ENCODE measurements around the gene ZBTB39. TPM values are rescaled to one million over a fixed set of nuclear protein-coding genes. Genes with fewer than 3 reads are reported as not detected.
"Not testable (repeated sequence)": the region's sequence is repeated elsewhere in the genome, so short reads cannot be mapped to it uniquely, and the experiment has no call there.

The ZBTB39 gene
- total RNA-seq, 1 experiment from 2014 or later = 5.8 TPM

- intact Hi-C loops (cut with micrococcal nuclease; ENCODE audit: unreplicated experiment) = no loop called here
- no peaks in the 10 kb centered on the region for H3K36me3 ChIP-seq (ENCODE audit: control insufficient read depth, insufficient read depth, low read length)
- H3K4me3 ChIP-seq (ENCODE audit: low read depth in 2 of 2, low read length in 2 of 2) = no peak overlapping the region
- H3K4me1 ChIP-seq (ENCODE audit: control insufficient read depth, insufficient read depth, low read length) = no peaks in the 10 kb centered on the region
- POLR2A ChIA-PET = no interaction called here
- no peak for TF ChIP-seq SIN3A (IDR thresholded peaks at IDR 0.05; ENCODE audit: borderline replicate concordance, insufficient read depth, low read depth, low read length)
- TF ChIP-seq CTCF (IDR thresholded peaks at IDR 0.05) = no peak
- TF ChIP-seq REST (IDR thresholded peaks at IDR 0.05; ENCODE audit: insufficient read depth in 1 of 2, low read depth in 2 of 2, low read length in 1 of 2) = no peak
- TF ChIP-seq POLR2AphosphoS5 (IDR thresholded peaks at IDR 0.05; ENCODE audit: low read depth, low read length) = no peak
- no peak for TF ChIP-seq TCF7L2 (IDR thresholded peaks at IDR 0.05; ENCODE audit: low read depth, low read length)
- BruUV-seq (replicated peaks) = no TSS peak
- H3K9me3 ChIP-seq (ENCODE audit: control insufficient read depth, insufficient read depth, low read depth, low read length) = no peaks in the 10 kb centered on the region
- DNase-seq (ENCODE audit: low read depth, low spot score) = no peak
- in situ Hi-C loops (cut with HindIII; ENCODE audit: low pct_unique_long_range_greater_than_20kb, low sequenced_read_pairs) = no loop called here
- ATAC-seq = no peak
- H3K27ac ChIP-seq (ENCODE audit: low read length) = no peak overlapping the region
- no peaks in the 10 kb centered on the region for H3K27me3 ChIP-seq (ENCODE audit: control insufficient read depth, insufficient read depth, low read length)
- CTCF ChIA-PET = no interaction called here
Observed at GRCh38 chr12:56983386-56983785, 23.0 kb downstream of the ZBTB39 start.

- in situ Hi-C loops (cut with HindIII; ENCODE audit: low pct_unique_long_range_greater_than_20kb, low sequenced_read_pairs); H3K9me3 ChIP-seq (ENCODE audit: control insufficient read depth, insufficient read depth, low read depth, low read length); H3K27me3 ChIP-seq (ENCODE audit: control insufficient read depth, insufficient read depth, low read length); DNase-seq (ENCODE audit: low read depth, low spot score); ATAC-seq; H3K4me1 ChIP-seq (ENCODE audit: control insufficient read depth, insufficient read depth, low read length); H3K4me3 ChIP-seq (ENCODE audit: low read depth in 2 of 2, low read length in 2 of 2); BruUV-seq (replicated peaks); POLR2A ChIA-PET; H3K27ac ChIP-seq (ENCODE audit: low read length); H3K36me3 ChIP-seq (ENCODE audit: control insufficient read depth, insufficient read depth, low read length); intact Hi-C loops (cut with micrococcal nuclease; ENCODE audit: unreplicated experiment): not testable (repeated sequence)
- CTCF ChIA-PET = interaction anchor here (0.6 kb wide), 1 partner anchor 225 kb away, joined by 10 read pairs; no protein-coding TSS in a partner anchor
Observed at GRCh38 chr12:56982578-56983236, 23.6 kb downstream of the ZBTB39 start.

- Histone ChIP-seq H3K9me3 (ENCODE audit: control insufficient read depth, insufficient read depth, low read depth, low read length) (no peaks in the 10 kb centered on the region), H3K27ac (ENCODE audit: low read length) (no peak overlapping the region), H3K4me1 (ENCODE audit: control insufficient read depth, insufficient read depth, low read length) (no peaks in the 10 kb centered on the region), H3K27me3 (ENCODE audit: control insufficient read depth, insufficient read depth, low read length) (no peaks in the 10 kb centered on the region), H3K4me3 (ENCODE audit: low read depth in 2 of 2, low read length in 2 of 2) (no peak overlapping the region), H3K36me3 (ENCODE audit: control insufficient read depth, insufficient read depth, low read length) (no peaks in the 10 kb centered on the region)
- no peak for TF ChIP-seq REST (IDR thresholded peaks at IDR 0.05; ENCODE audit: insufficient read depth in 1 of 2, low read depth in 2 of 2, low read length in 1 of 2)
- TF ChIP-seq TCF7L2 (IDR thresholded peaks at IDR 0.05; ENCODE audit: low read depth, low read length) = no peak
- no peak for TF ChIP-seq POLR2AphosphoS5 (IDR thresholded peaks at IDR 0.05; ENCODE audit: low read depth, low read length)
- TF ChIP-seq SIN3A (IDR thresholded peaks at IDR 0.05; ENCODE audit: borderline replicate concordance, insufficient read depth, low read depth, low read length) = no peak
- ChIA-PET POLR2A (no interaction called here), CTCF (no interaction called here)
- intact Hi-C loops (cut with micrococcal nuclease; ENCODE audit: unreplicated experiment) = no loop called here
- no TSS peak for BruUV-seq (replicated peaks)
- in situ Hi-C loops (cut with HindIII; ENCODE audit: low pct_unique_long_range_greater_than_20kb, low sequenced_read_pairs) = no loop called here
- DNase-seq (ENCODE audit: low read depth, low spot score) (no peak), ATAC-seq (no peak)
Observed at GRCh38 chr12:56980941-56981530, 25.3 kb downstream of the ZBTB39 start.
